Measurements from ENCODE around the gene PCDHGA12. TPM values are rescaled to one million over a fixed set of nuclear protein-coding genes. Genes with fewer than 3 reads are reported as not detected.
"Not testable (repeated sequence)": the region's sequence is repeated elsewhere in the genome, so short reads cannot be mapped to it uniquely, and the experiment has no call there.

PCDHGA12 gene
- total and polyA plus RNA-seq, 2 of the 8 experiments (the other 6 are each of a cell fraction or from before 2014, with no cell fraction given), result 0.88 to 1.3 TPM

- 91% methylated on average over 24 of the region's 24 CpGs; no CpG with 5 or more reads in 1 of the 2 experiments for WGBS, 2 experiments (ENCODE audit: extremely low coverage in 1 of 2, insufficient coverage in 1 of 2, insufficient read length in 1 of 2, insufficient replicate concordance in 2 of 2, low coverage in 1 of 2, low lambda C conversion rate in 2 of 2, missing lambda C conversion rate in 1 of 2)
- CTCF ChIA-PET (ENCODE audit: partially characterized antibody), result interaction anchor here (0.7 to 23.3 kb wide), 7 partner anchors 27 to 228 kb away, joined by 3 to 1236 read pairs (median 8); partner anchors contain the start of genes PCDHB9, PCDHGB1, PCDHGB2 and PCDHGB4
Observed at GRCh38 chr5:141415275-141415618, 15.1 kb upstream of the PCDHGA12 start.

More at GRCh38 chr5:141415275-141415618, 15.1 kb upstream of the PCDHGA12 start:
- H3K79me1 ChIP-seq (ENCODE audit: low read depth, low read length); H3K27ac ChIP-seq (ENCODE audit: low read depth, low read length); H2AFZ ChIP-seq (ENCODE audit: low read length); H2BK120ac ChIP-seq (replicated peaks; ENCODE audit: low read depth, low read length); H4K91ac ChIP-seq (replicated peaks; ENCODE audit: insufficient read length, low read length); H2BK12ac ChIP-seq (ENCODE audit: low read depth, low read length); H3K56ac ChIP-seq (replicated peaks; ENCODE audit: insufficient read length, low read depth, low read length); H2BK20ac ChIP-seq (ENCODE audit: low read length); H4K20me1 ChIP-seq (replicated peaks in 1 of 2; ENCODE audit: control insufficient read depth in 1 of 2, insufficient read depth in 2 of 2, low read length in 2 of 2); H3K4me2 ChIP-seq (ENCODE audit: insufficient read depth in 1 of 2, low read depth in 2 of 2, low read length in 2 of 2); H2AK5ac ChIP-seq (ENCODE audit: low read depth, low read length); H4K8ac ChIP-seq (ENCODE audit: extremely low read depth, insufficient read depth, low read length); H2BK15ac ChIP-seq (ENCODE audit: low read length); H3K23ac ChIP-seq (ENCODE audit: insufficient read length); H3K36me3 ChIP-seq (ENCODE audit: control insufficient read depth in 2 of 4, insufficient read depth in 4 of 4, low read length in 3 of 4); H3K18ac ChIP-seq (ENCODE audit: extremely low read depth, low read length); H3K23me2 ChIP-seq (ENCODE audit: low read depth, low read length); H3K14ac ChIP-seq (ENCODE audit: insufficient read length); H4K5ac ChIP-seq (ENCODE audit: insufficient read length, low read depth, low read length); H3K9ac ChIP-seq (replicated peaks in 1 of 4; ENCODE audit: extremely low read depth in 1 of 4, low read depth in 3 of 4, low read length in 3 of 4); H3K4ac ChIP-seq (replicated peaks; ENCODE audit: insufficient read length, low read depth, low read length); POLR2A ChIA-PET (ENCODE audit: partially characterized antibody); H3K4me3 ChIP-seq (ENCODE audit: extremely low read depth in 1 of 4, insufficient read depth in 2 of 4, low read depth in 3 of 4, low read length in 4 of 4); H2BK5ac ChIP-seq (ENCODE audit: low read depth, low read length); H3K4me1 ChIP-seq (replicated peaks in 1 of 4; ENCODE audit: control insufficient read depth in 3 of 4, insufficient read depth in 4 of 4, low read length in 3 of 4); FAIRE-seq; H3K79me2 ChIP-seq (ENCODE audit: control insufficient read depth in 1 of 2, insufficient read depth in 2 of 2, low read length in 2 of 2): not testable (repeated sequence)
- peak in 1 of 2 experiments; percentile 45 for DNase-seq (ENCODE audit: low read depth in 1 of 2, low spot score in 2 of 2)
- H3K9me3 ChIP-seq (ENCODE audit: insufficient read depth in 2 of 2, low read depth in 1 of 2, low read length in 1 of 2), result peaks cover 10 to 17% of the 10 kb centered on the region in 2 experiments
- peaks cover 0 to 12% (median 6%) of the 10 kb centered on the region in 4 experiments; a peak in 4 of 7 replicates for H3K27me3 ChIP-seq (replicated peaks in 1 of 4; ENCODE audit: control insufficient read depth in 3 of 4, extremely low read depth in 1 of 4, insufficient read depth in 3 of 4, low read length in 3 of 4)
